Tibial artery (tissue), 4 donors: Measurements from ENCODE around the gene RAPGEF4.

Experiments used
- DNase-seq, 2 donors: peaks; one replicate each; pipeline ENCODE4 v3.0.0-alpha.2; 2019
- H3K27ac ChIP-seq, 2 donors: fragments of 200-600 bp; sonication (generic) in 1 of 2; 1 replicate in 1 of 2; 2 replicates in 1 of 2; pipeline ENCODE4 v1.5.1; 2018 to 2019; ENCODE audit warnings: mild to moderate bottlenecking in 1 of 2
- H3K27me3 ChIP-seq, 2 donors: fragments of 200-600 bp; sonication (generic) in 1 of 2; one replicate each; pipeline versions ENCODE4 v1.5.1 to v1.6.0; 2016 to 2019
- H3K36me3 ChIP-seq, 3 donors: fragments of 200-600 bp; sonication (generic) in 2 of 3; one replicate each; pipeline ENCODE4 v1.5.1; 2016 to 2019; ENCODE audit warnings: mild to moderate bottlenecking in 2 of 3
- H3K4me1 ChIP-seq, 4 donors: fragments of 200-600 bp; sonication (generic) in 2 of 4; 1 replicate in 3 of 4; 2 replicates in 1 of 4; pipeline ENCODE4 v1.5.1; 2016 to 2019
- H3K4me3 ChIP-seq, 2 donors: fragments of 200-600 bp; sonication (generic) in 1 of 2; 1 replicate in 1 of 2; 2 replicates in 1 of 2; pipeline ENCODE4 v1.5.1; 2018 to 2019; ENCODE audit warnings: mild to moderate bottlenecking in 2 of 2
- H3K9me3 ChIP-seq, 3 donors: fragments of 200-600 bp; sonication (generic) in 1 of 3; one replicate each; pipeline ENCODE4 v1.5.1; 2016 to 2019
- intact Hi-C: fragments of 100-400 bp; cut with DNase I; formaldehyde crosslinking; loops from one replicate; pipeline ENCODE4 v1.15.0; 2023; ENCODE audit warnings: low total_unique reads
- TF ChIP-seq, protein P1 (sequence below), 2 experiments: fragments of 200-600 bp in 1 of 2; fragments of 450-650 bp in 1 of 2; IDR thresholded peaks; one replicate each; pipeline ENCODE4 v1.5.1; 2017 to 2019; ENCODE audit warnings: antibody characterized with exemption in 2 of 2, mild to moderate bottlenecking in 1 of 2, moderate library complexity in 1 of 2

The RAPGEF4 gene

DNA sequence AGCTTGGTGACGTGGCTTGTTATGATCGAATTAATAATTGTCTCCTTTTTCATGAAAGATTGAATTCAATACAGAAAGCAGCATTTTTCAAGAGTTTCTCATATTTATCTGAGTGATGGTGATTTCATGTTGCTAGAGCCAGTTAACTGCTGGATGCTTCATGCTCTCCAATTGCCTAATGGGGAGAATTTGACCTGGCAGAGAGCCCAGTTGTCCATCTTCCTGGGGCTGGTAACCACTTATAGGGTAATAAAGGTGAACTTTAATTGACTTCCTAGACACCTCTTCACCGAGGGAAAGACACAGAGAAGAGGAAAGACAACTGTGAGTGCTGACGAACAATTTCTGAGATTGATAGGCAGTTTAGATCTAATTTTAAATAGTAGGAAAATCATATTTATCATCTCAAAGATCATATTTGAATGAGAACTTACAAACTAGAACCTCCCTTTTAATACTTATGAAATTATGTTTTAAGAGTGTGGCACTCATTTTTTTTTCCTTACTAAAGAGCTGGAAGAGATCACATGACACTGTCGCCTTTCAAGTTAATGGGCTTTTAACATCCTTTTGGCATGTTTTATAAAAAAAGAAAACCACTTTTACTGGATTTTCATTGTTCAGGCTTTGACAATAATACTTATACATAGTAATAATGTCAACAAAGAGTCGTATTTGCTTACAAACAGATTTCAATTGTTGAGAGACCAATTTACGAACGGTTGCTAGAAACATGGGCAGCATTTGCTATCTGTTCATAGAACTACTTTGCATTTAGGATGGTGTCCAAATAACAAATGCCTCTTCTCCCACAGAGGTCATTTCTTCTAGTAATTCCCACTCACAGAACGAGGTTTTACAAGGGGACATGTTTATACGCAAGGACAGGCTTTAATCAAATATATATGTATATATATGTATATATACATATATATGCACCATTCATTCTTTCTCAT lies 153.3 kb downstream of the RAPGEF4 start:
- Histone ChIP-seq H3K9me3 (no peaks in the 10 kb centered on the region), H3K4me1 (peaks cover 0 to 12% (median 0%) of the 10 kb centered on the region in 4 donors), H3K36me3 (no peaks in the 10 kb centered on the region), H3K27me3 (no peaks in the 10 kb centered on the region), H3K4me3 (no peak overlapping the region), H3K27ac (no peak overlapping the region)
- TF ChIP-seq, protein P1, sequence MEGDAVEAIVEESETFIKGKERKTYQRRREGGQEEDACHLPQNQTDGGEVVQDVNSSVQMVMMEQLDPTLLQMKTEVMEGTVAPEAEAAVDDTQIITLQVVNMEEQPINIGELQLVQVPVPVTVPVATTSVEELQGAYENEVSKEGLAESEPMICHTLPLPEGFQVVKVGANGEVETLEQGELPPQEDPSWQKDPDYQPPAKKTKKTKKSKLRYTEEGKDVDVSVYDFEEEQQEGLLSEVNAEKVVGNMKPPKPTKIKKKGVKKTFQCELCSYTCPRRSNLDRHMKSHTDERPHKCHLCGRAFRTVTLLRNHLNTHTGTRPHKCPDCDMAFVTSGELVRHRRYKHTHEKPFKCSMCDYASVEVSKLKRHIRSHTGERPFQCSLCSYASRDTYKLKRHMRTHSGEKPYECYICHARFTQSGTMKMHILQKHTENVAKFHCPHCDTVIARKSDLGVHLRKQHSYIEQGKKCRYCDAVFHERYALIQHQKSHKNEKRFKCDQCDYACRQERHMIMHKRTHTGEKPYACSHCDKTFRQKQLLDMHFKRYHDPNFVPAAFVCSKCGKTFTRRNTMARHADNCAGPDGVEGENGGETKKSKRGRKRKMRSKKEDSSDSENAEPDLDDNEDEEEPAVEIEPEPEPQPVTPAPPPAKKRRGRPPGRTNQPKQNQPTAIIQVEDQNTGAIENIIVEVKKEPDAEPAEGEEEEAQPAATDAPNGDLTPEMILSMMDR (IDR thresholded peaks at IDR 0.05) = no peak
- intact Hi-C loops = no loop called here
- DNase-seq = no peak

DNA sequence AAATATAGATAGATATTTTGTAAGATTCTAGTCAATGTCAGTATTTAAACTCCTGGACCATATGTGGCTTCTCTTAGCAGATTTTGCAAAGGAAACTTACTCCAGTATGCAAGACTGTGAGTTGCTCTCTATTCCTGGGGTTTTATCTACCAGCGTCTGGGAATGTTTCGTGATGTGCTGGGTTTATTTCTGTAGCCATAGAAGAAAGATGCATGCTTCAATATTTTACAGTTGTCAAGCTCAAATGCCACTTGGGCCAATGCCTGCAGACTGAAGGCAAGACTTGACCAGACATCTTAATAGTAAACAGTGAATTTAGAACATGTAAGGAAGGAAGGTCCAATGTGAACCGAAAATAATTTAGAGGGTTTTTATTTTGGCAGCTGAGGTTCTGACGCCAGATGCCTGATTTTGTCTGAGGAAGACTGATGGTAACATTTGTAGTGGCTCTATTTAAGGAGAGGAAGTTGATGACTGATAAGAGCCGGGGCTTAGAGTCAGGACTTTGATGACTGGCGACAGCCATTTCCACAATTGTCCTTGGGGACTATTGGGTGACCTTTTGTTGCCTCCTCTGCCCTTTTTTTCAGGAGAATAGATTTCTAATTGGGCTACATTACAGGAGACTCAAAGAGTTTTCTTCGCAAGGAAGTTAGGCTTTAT lies 154.3 kb downstream of the RAPGEF4 start:
- TF ChIP-seq, protein P1 (IDR thresholded peaks at IDR 0.05) = no peak
- Histone ChIP-seq H3K27ac (no peak overlapping the region), H3K9me3 (no peaks in the 10 kb centered on the region), H3K27me3 (no peaks in the 10 kb centered on the region), H3K36me3 (no peaks in the 10 kb centered on the region), H3K4me1 (peaks cover 0 to 12% (median 0%) of the 10 kb centered on the region in 4 donors), H3K4me3 (no peak overlapping the region)
- intact Hi-C loops = no loop called here
- no peak for DNase-seq

DNA sequence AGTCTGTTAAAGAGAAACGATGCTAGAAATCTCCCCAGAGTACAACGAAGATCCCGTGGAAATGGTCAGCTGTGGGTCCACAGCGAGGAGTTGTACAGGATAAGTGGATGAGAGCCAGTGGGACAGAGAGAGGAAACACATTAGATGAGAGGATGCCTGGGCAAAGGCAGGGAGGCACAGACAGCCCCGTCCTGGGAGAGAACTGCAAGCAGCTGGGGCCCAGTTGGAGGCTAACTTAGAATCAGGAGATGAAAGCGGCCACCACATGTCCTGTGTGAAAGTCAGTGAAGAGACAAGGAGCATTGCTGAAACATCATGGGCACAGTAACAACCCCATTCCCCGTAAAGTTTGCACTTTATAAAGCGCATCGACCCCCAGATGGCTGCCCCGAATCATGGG lies 157.5 kb downstream of the RAPGEF4 start:
- intact Hi-C loops = no loop called here
- DNase-seq = no peak
- H3K4me3 ChIP-seq = no peak overlapping the region
- TF ChIP-seq, protein P1 (IDR thresholded peaks at IDR 0.05) = no peak
- H3K4me1 ChIP-seq = peaks cover 0 to 12% (median 0%) of the 10 kb centered on the region in 4 donors
- H3K9me3 ChIP-seq = no peaks in the 10 kb centered on the region
- H3K27ac ChIP-seq = no peak overlapping the region
- H3K27me3 ChIP-seq = peaks cover 0 to under 1% of the 10 kb centered on the region in 2 donors
- H3K36me3 ChIP-seq = no peaks in the 10 kb centered on the region

DNA sequence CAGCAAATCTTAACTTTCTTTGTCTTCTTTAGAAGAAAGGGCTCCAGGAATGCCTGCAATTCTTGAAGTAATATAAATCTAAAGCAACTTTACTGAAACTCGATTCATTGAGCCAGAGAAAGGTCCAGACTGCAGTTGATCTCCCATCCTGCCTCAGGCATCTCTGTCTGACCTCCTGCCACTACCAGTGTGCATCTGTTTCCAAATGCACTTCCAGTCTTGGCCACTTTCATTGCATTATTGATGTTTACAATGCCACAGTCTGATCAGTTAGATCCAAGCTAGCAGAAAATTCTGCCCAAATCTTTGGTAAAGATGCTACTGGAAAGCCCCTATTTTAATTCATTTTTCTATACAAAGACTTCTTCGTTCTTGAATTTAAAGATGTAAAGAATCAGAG lies 158.0 kb downstream of the RAPGEF4 start:
- peaks cover 0 to 3% of the 10 kb centered on the region in 2 donors for H3K27me3 ChIP-seq
- peaks cover 0 to 12% (median 0%) of the 10 kb centered on the region in 4 donors for H3K4me1 ChIP-seq
- TF ChIP-seq, protein P1 (IDR thresholded peaks at IDR 0.05) = no peak
- no peak overlapping the region for H3K27ac ChIP-seq
- intact Hi-C loops = no loop called here
- no peaks in the 10 kb centered on the region for H3K36me3 ChIP-seq
- no peak overlapping the region for H3K4me3 ChIP-seq
- H3K9me3 ChIP-seq = no peaks in the 10 kb centered on the region
- no peak for DNase-seq

DNA sequence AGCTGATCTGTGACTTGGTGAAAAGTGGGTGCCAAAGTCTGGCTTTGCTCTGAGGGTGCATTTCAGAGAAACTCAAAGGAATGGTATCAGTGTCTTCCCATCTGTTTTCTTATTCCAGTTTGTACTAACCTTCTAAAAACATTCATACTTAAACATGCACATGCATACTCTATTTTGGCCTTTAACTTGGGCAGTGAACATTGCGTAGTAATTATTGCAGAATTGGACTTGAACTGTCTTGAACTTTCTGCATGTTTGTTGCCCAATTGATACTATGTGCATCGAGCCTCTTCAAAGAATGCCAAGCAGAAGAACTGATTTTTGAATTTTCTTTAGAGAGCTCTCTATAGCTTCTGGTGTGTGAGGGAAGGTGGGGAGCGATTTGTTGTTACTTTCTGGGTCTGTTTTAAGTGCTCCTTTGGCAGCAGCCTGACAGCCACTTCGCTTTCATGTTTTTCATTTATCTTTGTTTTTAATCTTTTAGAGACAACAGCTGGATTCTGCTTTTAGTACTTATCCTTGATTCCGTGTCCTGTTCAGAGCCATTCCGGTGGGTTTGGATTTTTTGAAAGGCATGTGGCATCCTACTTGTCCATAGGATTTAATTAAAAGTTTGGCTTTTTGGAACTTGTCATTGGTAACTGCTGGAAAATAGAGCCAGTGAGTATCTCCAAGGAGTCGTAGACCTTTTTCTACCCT lies 159.2 kb downstream of the RAPGEF4 start:
- intact Hi-C loops = no loop called here
- Histone ChIP-seq H3K4me3 (no peak overlapping the region), H3K27ac (no peak overlapping the region), H3K9me3 (no peaks in the 10 kb centered on the region), H3K36me3 (no peaks in the 10 kb centered on the region), H3K27me3 (peaks cover 0 to 3% of the 10 kb centered on the region in 2 donors), H3K4me1 (peaks cover 0 to 4% (median 0%) of the 10 kb centered on the region in 4 donors)
- no peak for DNase-seq
- TF ChIP-seq, protein P1 (IDR thresholded peaks at IDR 0.05) = no peak
